SW 1271 (cell line): ENCODE measurements around the gene PCARE.

Experiments
- DNase-seq, 2 experiments: peaks; one replicate each; lab custom pipeline; 2025; lab: John Stamatoyannopoulos, UW

Gene PCARE

DNA sequence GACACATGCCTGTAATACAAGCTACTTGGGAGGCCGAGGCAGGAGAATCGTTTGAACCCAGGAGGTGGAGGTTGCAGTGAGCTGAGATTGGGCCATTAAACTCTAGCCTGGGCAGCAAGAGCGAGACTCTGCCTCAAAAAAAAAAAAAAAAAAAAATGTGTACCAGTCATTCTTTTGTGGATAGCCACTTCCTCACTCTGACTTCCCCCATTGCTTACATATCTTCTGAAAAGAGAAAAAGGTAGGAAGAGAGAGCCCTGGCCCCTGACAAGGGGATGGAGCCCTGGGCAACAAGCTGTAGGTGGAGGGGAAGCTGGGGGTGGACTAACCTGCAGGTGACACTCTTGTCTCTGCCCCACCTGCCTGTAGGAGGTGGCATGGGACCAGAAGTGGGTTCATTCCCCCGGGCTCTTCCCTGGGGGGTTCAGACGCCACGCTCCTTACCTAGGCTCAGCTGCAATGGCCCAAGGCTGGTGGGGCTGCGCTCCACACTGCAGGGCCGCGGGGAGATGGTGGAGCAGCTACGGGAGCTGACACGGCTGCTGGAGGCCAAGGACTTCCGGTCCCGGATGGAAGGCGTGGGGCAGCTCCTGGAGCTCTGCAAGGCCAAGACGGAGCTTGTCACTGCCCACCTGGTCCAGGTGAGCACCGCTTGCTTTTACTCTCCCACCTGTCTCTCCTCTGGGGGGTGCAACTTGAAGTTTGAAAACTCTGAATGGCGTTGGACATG lies 39.1 kb downstream of the PCARE start:
- DNase-seq: no peak

DNA sequence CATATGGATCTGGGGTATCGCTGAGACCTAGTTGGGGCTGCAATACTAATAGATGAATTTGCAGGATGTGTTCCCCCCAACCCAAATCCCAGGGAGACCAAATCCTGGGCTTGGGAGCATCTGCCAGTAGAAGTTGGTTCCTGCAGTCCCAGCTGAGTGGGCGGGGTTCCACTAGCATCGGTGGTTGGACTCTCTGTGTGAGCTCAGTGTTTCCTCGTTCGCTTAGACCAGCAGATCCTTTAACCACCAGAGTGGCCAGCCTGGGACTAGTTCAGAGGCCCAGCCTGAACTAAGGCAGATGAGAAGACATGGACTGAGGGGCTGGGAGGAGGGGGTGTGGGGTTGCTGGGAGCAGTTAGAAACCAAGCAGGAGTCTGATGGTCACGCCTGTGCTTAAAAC lies 40.7 kb downstream of the PCARE start:
- DNase-seq: no peak

DNA sequence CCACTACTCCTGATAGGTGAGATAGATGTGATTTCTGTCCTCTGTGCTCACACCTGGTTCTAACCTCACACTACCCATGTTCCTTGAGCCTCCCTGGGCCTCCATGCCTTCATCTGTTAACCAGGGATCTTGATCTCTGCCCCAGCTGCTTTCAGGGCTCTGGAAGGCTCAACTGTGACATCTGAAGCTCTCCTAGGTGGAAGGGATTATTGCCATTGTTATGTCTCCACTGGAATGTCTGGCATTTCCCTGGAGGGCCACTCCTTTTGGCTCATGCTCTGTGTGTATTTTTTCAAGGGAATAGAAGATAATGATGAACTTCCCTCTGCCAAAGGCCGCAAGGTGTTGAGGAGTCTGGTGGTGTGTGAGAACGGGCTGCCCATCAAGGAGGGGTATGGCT lies 41.2 kb downstream of the PCARE start:
- peak in 1 of 2 experiments; percentile 47 for DNase-seq

DNA sequence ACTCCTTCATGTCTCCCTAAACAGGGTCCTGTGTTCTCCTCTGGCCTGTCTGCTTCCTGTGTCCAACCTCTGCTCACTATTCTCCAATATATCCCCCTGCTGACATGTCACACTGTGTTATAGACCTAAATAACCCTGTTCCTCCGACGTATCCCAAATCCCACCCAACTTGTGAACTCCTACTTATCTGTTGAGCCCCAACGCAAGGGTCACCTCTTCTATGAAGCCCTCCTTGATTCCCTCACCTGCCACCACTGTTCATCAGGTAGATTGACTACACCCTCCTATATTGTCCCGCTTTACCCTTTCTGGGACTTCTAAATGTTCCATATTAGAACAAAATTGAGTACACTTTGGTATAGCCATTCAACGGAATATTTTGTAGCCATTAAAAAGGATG lies 42.1 kb downstream of the PCARE start:
- no peak for DNase-seq

DNA sequence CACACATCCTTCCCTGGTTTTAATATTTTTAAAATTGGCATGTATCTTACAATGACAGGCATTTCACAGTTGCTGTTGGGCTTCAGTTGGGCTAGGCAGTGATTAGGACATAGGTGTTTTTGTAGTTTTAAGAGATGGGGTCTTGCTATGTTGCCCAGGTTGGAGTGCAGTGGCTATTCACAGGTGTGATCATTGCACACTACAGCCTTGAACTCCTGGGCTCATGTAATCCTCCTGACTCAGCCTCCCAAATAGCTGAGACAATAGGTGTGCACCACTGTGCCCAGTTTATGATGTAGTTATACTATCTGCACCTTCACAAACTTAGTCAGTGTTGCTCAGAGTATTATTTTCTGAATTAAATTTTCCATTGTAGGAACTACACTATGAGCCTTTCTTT lies 43.3 kb downstream of the PCARE start:
- DNase-seq: no peak

DNA sequence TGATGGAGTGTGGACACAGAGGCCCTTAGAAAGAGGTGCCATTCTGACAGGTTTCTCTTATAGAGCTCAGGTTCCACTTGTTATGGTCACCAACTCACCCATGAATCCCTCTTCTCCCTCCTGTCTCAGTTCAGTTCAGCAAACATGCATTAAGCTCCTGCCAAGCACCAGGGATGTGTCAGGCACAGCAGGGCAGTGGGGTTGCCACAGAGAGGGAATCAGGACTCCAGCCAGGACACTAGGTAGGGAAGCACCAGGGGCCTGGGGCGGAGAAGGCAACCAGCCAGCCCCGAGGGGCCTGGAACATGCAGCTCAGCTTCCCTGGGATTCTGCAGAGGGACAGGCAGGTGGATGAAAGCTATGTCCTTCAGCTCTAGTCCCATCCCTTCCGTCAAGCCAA lies 48.6 kb downstream of the PCARE start:
- no peak for DNase-seq

DNA sequence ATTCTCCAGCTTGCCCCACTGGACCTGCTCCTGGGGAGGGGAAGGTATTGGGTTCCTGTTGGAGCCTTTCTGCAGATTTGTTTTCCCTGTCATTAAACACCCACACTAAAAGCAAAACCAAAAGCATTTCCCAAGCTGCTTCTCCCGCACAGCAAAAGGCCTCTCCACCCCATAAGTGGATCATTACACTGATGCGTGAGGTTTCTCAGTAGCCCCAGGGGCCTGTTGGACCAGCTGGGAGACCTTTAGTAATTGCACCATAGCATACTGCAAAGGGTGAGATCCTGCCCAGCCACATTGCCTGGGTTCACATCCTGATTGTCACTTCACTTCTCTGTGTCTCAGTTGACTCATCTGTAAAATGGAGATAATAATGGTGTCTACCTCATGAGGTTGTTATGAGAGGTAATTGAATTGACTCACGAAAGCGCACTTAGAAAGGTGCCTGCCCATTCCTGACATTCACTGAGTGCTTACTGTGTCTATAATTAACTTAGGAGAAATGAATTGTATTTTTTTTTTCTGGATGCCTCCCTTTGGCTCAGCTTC lies 49.4 kb downstream of the PCARE start:
- DNase-seq: no peak

DNA sequence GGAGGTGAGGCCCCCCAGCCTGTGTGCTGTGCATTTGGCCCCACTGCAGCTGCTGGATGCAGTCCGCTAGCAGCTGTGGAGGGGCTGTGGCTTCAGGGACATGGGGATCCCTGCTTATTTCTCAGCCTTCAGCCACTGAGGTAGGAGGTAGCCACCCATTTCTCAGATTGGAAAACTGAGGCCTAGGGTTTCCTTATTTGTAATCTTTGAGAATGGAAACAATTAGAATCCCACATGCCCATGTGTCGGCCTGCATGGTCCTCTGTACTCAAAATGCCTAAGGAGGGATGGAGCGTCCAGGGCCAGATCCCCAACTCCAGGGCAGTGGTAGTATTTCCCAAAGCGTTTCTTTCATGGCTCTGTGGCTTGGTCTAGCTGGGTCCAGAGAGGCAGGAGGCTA lies 51.1 kb downstream of the PCARE start:
- DNase-seq: no peak

DNA sequence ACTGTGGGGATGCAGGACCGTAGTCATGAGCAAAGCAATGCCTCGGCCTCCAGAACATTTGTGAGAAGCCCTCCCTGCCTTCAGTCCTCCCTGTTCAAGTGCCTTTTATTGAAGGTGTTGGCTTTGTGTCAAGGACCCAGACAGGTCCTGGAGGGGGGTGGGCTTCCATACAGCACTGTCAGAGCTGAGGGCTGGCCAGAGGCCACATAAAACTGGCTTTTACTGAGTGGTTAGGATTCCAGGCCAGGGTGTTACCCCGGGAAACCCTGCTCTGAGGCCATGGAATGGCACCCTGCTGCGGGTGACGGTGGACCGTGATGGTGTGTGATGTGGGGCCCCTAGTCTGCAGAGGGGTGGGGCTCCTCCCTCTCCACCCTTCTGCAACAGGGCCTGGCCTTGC lies 51.6 kb downstream of the PCARE start:
- DNase-seq: no peak

DNA sequence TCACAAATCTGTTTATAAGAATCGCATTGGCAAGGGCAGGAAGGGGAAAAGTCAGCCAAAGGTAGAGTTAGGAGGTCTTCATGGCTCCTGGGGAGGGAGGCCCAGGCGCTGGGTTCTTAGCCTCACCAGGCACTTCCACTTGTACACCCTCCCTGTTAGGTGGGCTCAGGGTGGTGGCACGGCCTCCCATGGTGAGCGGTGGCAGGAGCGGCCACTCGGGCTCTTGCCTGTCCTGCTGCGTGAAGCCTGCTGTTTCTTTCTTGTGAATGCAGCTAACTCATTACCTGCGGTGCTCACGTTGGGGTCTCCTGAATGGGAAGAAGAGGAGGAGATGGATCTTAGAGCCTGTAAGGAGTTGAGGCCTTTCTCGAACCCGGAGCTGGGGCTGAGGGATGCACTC lies 52.4 kb downstream of the PCARE start:
- DNase-seq: no peak

DNA sequence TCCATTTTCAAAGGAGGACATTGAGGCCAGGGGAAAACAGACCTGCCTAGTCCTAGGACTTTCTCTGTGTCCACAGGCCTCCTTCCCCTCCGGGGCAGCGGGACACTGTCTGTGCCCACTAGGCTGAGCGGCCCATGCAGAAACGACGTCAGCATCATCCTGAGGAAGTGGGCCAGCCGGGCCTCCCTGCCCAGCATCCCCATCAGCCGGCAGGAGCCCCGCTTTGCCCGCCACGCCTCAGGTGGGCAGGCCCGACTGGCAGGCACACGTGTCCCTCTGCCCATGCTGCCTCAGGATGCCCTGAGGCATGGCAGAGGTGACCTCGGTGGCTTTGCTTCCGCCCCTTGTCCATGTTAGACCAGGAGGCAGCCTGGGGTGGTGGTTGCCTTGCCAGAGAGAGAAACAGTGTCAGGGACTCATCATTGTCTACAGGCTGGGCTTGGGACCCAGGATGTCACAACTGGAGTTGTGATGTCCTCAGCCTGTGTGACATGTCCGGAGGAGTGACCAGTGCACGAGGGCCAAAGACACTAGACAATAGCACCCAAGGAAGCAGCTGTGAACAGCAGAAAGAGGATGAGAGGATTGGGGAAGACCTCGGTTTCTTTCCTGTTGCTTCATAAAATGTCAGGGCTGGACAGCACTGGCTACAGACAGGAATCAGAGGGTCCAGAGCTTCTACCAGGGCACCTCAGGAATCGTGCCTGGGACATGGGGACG lies 56.4 kb downstream of the PCARE start:
- DNase-seq: no peak

DNA sequence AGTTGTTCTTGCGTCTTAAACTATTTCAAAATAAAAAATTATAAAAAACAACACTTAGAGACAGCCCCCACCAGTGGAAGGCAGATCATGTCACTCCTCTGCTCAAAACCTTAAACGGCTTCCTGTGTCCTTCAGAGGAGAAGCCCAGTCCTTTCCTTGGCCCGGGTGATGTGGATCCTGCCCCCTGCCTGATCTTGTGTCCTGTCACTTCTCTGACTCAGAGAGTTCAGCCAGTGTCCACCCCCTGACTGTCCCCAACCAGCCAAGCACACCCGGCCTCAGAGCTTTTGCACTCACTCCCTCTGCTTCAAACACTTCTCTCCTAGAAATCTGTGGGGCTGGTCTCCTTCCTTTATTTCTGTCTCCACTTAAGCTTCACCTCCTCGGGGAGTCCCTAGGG lies 57.8 kb downstream of the PCARE start:
- no peak for DNase-seq

DNA sequence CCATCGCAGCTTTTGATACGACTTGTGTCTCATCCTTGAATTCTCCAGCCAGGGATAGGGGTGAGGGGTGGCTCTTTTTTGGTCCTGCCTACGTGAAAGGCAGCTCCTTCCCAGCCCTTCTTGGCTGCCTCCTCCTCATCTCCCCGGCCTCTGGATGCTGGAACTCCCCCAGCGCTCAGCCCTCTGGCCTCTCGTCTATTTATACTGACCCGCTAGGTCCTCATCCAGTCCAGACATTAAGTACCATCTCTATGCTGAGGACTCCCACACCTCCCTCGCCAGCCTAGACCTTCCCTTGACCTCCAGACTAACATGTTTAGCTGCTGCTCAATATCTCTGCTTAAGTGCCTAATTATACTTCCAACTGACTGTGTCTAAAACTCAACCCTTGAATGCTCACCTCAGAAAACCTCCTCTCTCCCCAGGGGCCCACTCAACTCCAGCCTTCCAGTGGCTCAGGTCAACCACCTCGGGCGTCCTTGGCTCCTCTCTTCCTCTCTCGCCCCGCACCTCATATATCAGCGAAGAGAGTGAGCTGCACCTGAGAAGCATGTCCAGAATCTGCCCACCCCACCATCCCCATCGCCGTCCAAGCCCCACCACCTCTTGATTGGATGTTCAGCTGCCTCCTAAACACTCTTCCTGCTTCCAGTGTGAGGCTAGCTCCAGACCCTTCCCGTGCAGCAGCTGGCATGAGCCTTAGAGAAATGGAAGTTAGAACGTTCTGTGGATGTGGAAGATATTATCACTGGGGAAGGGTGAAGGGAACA lies 58.4 kb downstream of the PCARE start:
- DNase-seq: no peak

DNA sequence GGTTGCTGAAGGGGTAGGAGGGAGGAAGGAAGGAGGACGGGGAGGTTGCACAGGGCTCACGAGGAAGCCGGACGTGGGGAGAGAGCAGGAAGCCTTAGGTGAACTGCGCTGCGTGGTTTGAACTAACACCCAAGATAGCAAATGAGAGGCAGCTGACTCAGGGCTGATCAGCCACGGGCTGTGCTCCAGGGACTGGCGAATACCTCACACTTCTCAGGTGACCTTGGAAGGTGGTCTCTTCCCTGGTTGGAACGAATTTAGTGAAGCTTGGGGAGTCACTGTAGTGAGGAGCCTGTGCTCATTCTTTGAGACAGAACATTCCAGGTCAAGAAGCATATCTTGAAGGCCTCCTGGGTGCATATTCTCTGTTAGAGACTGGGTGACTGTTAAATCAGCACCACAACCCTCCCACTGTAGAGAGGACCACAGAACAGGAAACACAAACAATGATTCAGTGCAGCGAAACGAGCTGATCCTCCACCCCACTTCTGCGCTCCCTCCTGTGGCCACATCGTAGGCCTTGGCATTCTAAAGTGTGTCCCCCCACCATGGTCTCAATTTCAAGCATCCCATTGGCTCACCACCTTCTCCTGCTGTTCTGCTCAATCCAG lies 59.4 kb downstream of the PCARE start:
- DNase-seq: no peak

DNA sequence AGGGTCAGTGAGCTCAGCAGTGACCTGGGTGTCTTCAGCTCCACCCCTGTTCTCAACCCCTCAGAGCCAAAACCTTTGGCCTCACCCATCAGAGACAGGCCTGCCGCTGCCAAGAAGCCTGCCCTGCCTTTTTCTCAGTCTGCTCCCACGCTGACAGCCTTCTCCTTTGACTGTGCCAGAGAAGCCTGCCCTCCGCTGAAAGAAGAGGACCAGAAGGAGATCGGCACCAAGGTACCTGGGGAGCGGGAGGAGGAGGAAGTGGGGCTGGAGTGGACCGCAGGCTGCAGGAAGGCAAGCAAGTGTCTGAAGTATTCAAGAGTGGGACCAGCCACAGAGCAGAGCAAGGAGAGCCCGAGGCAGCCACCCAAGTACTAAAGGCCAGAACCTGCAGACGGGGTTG lies 60.0 kb downstream of the PCARE start:
- no peak for DNase-seq

DNA sequence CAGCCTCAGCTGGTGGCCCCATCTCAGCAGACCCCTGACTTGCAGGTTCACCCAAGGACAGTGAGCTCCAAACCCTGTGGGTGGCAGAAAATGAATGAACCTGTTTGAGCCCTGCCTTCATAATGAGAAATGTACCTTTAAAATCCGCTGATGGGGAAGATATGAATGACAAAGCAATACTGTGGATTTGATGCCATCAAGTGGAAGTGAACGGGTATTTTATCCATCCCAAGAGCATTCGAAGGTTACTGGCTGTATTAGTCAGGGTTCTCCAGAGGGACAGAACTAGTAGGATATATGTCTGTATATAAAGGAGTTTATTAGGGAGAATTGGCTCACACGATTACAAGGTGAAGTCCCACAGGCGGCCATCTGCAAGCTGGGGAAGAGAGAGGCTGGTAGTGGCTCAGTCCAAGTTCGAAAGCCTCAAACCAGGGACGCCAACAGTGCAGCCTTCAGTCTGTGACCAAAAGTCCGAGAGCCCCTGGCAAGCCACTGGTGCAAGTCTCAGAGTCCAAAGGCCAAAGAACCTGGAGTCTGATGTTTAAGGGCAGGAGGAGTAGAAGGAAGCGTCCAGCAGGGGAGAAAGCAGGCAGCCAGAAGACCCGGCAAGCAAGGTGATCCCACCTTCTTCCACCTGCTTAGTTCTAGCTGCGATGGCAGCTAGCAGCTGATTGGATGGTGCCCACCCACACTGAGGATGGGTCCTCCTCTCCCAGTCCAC lies 61.1 kb downstream of the PCARE start:
- DNase-seq: no peak

DNA sequence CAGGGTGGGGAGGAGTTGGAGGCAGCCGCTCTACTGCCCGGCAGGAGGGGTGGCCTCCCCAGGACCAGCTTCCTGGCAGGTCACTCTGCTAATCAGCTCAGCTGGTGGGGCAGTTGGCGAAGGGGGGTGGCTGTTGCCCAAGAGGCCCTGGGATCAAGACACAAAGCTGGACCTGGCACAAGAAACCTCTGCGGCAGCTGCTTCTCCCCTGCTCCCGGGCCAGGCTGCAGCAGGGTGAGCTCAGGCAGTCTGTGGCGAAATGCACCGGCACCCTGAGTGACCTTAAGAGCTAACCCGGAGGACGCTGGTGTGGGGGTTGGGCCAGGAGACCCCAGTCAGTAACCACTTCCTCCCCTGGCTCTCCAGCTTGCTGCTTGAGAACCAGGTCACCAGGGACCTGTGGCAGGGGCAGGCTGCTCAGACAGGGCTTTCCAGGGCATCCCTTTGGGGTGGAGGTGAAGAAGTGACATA lies 62.1 kb downstream of the PCARE start:
- no peak for DNase-seq
